Breast epithelium (tissue), 4 donors: ENCODE measurements around the gene ZNF221. TPM values are rescaled to one million over a fixed set of nuclear protein-coding genes. Genes with fewer than 3 reads are reported as not detected.
"Not testable (repeated sequence)": the region's sequence is repeated elsewhere in the genome, so short reads cannot be mapped to it uniquely, and the experiment has no call there.

Source experiments
- DNase-seq, 2 donors: peaks; one replicate each; pipeline ENCODE4 v3.0.0-alpha.2; 2019; ENCODE audit warnings: low spot score in 2 of 2
- H3K27ac ChIP-seq, 2 donors: fragments of 200-600 bp; sonication (generic) in 1 of 2; one replicate each; pipeline ENCODE4 v1.5.1; 2016 to 2019; ENCODE audit warnings: mild to moderate bottlenecking in 1 of 2
- H3K27me3 ChIP-seq, 2 donors: fragments of 200-600 bp; sonication (generic) in 1 of 2; one replicate each; pipeline versions ENCODE4 v1.5.1 to v1.6.0; 2017 to 2019; ENCODE audit warnings: control low read depth in 1 of 2, mild to moderate bottlenecking in 1 of 2
- H3K36me3 ChIP-seq: fragments of 200-600 bp; one replicate; pipeline ENCODE4 v1.5.1; 2019
- H3K4me1 ChIP-seq, 2 donors: fragments of 200-600 bp; sonication (generic); one replicate each; pipeline ENCODE4 v1.5.1; 2016 to 2019; ENCODE audit warnings: control low read depth in 1 of 2
- H3K4me3 ChIP-seq, 3 donors: fragments of 200-600 bp; sonication (generic); 1 replicate in 2 of 3; 2 replicates in 1 of 3; pipeline ENCODE4 v1.5.1; 2016 to 2019; ENCODE audit warnings: mild to moderate bottlenecking in 3 of 3, moderate library complexity in 2 of 3
- H3K9me3 ChIP-seq, 2 donors: fragments of 200-600 bp; sonication (generic) in 1 of 2; one replicate each; pipeline ENCODE4 v1.5.1; 2016 to 2019; ENCODE audit warnings: control low read depth in 1 of 2
- POLR2A ChIP-seq: fragments of 450-650 bp; IDR thresholded peaks from one replicate; pipeline ENCODE4 v1.6.1; 2016; ENCODE audit warnings: antibody characterized with exemption, mild to moderate bottlenecking, moderate library complexity
- POLR2AphosphoS5 ChIP-seq, 3 donors: sonication (generic); formaldehyde crosslinking; IDR thresholded peaks; one replicate each; pipeline ENCODE4 v1.6.1; 2017; ENCODE audit warnings: antibody characterized with exemption in 3 of 3
- intact Hi-C: fragments of 100-400 bp; cut with DNase I; formaldehyde crosslinking; loops from one replicate; pipeline ENCODE4 v1.15.1; 2023; ENCODE audit warnings: low total_unique reads
- total RNA-seq, 3 donors: library from RNA; depleted of rRNA; stranded (reverse); fragments of >200 nt; gene quantifications; one replicate each; pipeline ENCODE4 v1.1.0, GENCODE V29; 2016
- TF ChIP-seq, protein P1 (sequence below), 3 donors: fragments of 450-650 bp; IDR thresholded peaks; one replicate each; pipeline ENCODE4 v1.5.1; 2016 to 2017; ENCODE audit warnings: antibody characterized with exemption in 3 of 3, mild to moderate bottlenecking in 3 of 3, moderate library complexity in 3 of 3

The ZNF221 gene
- total RNA-seq, 3 donors from 2014 or later, result 4.5 to 11.7 (median 7.2) TPM

GRCh38 chr19:43939557-43940260 is 11.3 kb upstream of the ZNF221 start:
- DNase-seq, result no peak
- TF ChIP-seq, protein P1, sequence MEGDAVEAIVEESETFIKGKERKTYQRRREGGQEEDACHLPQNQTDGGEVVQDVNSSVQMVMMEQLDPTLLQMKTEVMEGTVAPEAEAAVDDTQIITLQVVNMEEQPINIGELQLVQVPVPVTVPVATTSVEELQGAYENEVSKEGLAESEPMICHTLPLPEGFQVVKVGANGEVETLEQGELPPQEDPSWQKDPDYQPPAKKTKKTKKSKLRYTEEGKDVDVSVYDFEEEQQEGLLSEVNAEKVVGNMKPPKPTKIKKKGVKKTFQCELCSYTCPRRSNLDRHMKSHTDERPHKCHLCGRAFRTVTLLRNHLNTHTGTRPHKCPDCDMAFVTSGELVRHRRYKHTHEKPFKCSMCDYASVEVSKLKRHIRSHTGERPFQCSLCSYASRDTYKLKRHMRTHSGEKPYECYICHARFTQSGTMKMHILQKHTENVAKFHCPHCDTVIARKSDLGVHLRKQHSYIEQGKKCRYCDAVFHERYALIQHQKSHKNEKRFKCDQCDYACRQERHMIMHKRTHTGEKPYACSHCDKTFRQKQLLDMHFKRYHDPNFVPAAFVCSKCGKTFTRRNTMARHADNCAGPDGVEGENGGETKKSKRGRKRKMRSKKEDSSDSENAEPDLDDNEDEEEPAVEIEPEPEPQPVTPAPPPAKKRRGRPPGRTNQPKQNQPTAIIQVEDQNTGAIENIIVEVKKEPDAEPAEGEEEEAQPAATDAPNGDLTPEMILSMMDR (IDR thresholded peaks at IDR 0.05), result no peak
- TF ChIP-seq POLR2A (no peak), POLR2AphosphoS5 (IDR thresholded peaks at IDR 0.05) (no peak)
- no peaks in the 10 kb centered on the region for H3K27me3 ChIP-seq
- H3K27ac ChIP-seq, result no peak overlapping the region
- no peaks in the 10 kb centered on the region for H3K36me3 ChIP-seq
- H3K4me1 ChIP-seq, result no peaks in the 10 kb centered on the region
- intact Hi-C loops, result no loop called here
- H3K4me3 ChIP-seq, result no peak overlapping the region
- H3K9me3 ChIP-seq, result peaks cover 0 to 4% of the 10 kb centered on the region in 2 donors

- Histone ChIP-seq H3K4me1 (no peaks in the 10 kb centered on the region), H3K27me3 (no peaks in the 10 kb centered on the region), H3K36me3 (no peaks in the 10 kb centered on the region), H3K9me3 (peaks cover 0 to 4% of the 10 kb centered on the region in 2 donors), H3K4me3 (no peak overlapping the region), H3K27ac (no peak overlapping the region)
- TF ChIP-seq, protein P1 (IDR thresholded peaks at IDR 0.05), result no peak
- no peak for TF ChIP-seq POLR2AphosphoS5 (IDR thresholded peaks at IDR 0.05)
- no peak for TF ChIP-seq POLR2A
- intact Hi-C loops, result no loop called here
- DNase-seq, result no peak
These were observed 10.3 kb upstream of the ZNF221 start for GRCh38 chr19:43940719-43941118.

- no peak overlapping the region for H3K27ac ChIP-seq
- no peak overlapping the region for H3K4me3 ChIP-seq
- H3K36me3 ChIP-seq, result no peaks in the 10 kb centered on the region
- intact Hi-C loops, result no loop called here
- no peaks in the 10 kb centered on the region for H3K27me3 ChIP-seq
- no peaks in the 10 kb centered on the region for H3K4me1 ChIP-seq
- H3K9me3 ChIP-seq, result peaks cover 0 to 4% of the 10 kb centered on the region in 2 donors
- DNase-seq, result no peak
- TF ChIP-seq POLR2A, result no peak
- TF ChIP-seq, protein P1 (IDR thresholded peaks at IDR 0.05), result no peak
- TF ChIP-seq POLR2AphosphoS5 (IDR thresholded peaks at IDR 0.05), result no peak
These were observed 9.8 kb upstream of the ZNF221 start for GRCh38 chr19:43941209-43941608.

- intact Hi-C loops, H3K27ac ChIP-seq, H3K4me3 ChIP-seq, DNase-seq, H3K4me1 ChIP-seq, H3K27me3 ChIP-seq, H3K36me3 ChIP-seq: not testable (repeated sequence)
- H3K9me3 ChIP-seq, result peaks cover 6 to 11% of the 10 kb centered on the region in 2 donors
These were observed 3.6 kb upstream of the ZNF221 start for GRCh38 chr19:43947412-43947811.

- not testable (repeated sequence) for H3K27me3 ChIP-seq, H3K27ac ChIP-seq, H3K4me1 ChIP-seq, H3K36me3 ChIP-seq, DNase-seq, H3K4me3 ChIP-seq
- intact Hi-C loops, result loop anchor here (2.0 kb wide), 1 partner anchor 55 kb away; no protein-coding TSS in a partner anchor
- peaks cover 16 to 30% of the 10 kb centered on the region in 2 donors for H3K9me3 ChIP-seq
These were observed 1.2 kb upstream of the ZNF221 start for GRCh38 chr19:43949803-43950202.

- Histone ChIP-seq H3K36me3 (no peaks in the 10 kb centered on the region), H3K4me3 (no peak overlapping the region), H3K27ac (no peak overlapping the region), H3K4me1 (no peaks in the 10 kb centered on the region), H3K27me3 (no peaks in the 10 kb centered on the region), H3K9me3 (peaks cover 79 to 90% of the 10 kb centered on the region in 2 donors)
- intact Hi-C loops, result no loop called here
- TF ChIP-seq POLR2AphosphoS5 (IDR thresholded peaks at IDR 0.05) (no peak), POLR2A (no peak)
- DNase-seq, result no peak
These were observed 5.8 kb downstream of the ZNF221 start for GRCh38 chr19:43956827-43957226.
